ENCODE data around the gene ARMC9. TPM values are rescaled to one million over a fixed set of nuclear protein-coding genes. Genes with fewer than 3 reads are reported as not detected.
"Not testable (repeated sequence)": the region's sequence is repeated elsewhere in the genome, so short reads cannot be mapped to it uniquely, and the experiment has no call there.

ARMC9 gene
- polyA plus RNA-seq, 3 donors from 2014 or later: 0.94 to 1.1 TPM; not detected in 1

DNA sequence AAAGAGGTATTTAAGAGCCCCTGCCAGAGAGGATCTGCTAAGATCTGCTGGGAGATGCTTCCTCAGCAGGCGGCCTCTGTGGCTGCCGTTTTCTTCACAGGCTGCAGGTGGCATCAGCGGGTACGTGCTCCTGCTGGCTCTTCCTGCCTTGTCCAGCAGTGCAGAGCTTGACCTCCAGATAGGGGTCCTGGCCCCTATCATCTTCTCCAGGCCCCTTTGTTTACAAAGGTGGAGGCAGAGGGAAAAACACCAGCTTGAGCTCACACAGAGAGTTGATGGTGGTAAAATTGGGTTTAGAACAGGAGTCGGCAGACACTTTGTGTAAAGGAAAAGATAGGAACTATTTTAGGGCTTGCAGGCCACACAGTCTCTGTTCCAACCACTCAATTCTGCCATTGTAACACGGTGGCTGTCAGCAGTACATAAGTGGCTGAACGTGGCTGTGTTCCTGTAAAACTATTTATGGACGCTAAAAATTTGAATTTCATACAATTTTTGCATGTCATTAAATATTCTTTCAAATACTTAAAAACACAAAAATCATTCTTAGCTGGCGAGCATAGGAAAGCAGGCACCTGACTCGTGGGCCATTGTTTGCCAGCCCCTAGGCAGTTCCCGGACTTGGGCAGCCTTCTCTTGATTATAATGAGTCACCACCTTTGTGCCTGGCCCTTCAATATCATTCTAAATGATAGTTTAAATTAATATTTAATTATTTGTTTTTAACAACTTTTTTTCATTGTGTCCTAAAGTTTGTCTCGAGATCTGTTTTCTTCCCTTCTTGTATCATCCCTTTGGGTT is 98.9 kb downstream of the ARMC9 start:
- H3K36me3 Mint-ChIP-seq: no peaks in the 10 kb centered on the region
- peaks cover 29 to 34% of the 10 kb centered on the region in 2 donors for H3K4me1 Mint-ChIP-seq
- peak overlapping the region in 3 of 6 donors; percentile 24 to 38 (median 36) for H3K27ac Mint-ChIP-seq
- H3K27me3 Mint-ChIP-seq (ENCODE audit: low read depth in 3 of 3): no peaks in the 10 kb centered on the region
- no peaks in the 10 kb centered on the region for H3K9me3 Mint-ChIP-seq
- H3K4me3 Mint-ChIP-seq: no peak overlapping the region
- peak; percentile 40 to 54 (median 53) for DNase-seq

DNA sequence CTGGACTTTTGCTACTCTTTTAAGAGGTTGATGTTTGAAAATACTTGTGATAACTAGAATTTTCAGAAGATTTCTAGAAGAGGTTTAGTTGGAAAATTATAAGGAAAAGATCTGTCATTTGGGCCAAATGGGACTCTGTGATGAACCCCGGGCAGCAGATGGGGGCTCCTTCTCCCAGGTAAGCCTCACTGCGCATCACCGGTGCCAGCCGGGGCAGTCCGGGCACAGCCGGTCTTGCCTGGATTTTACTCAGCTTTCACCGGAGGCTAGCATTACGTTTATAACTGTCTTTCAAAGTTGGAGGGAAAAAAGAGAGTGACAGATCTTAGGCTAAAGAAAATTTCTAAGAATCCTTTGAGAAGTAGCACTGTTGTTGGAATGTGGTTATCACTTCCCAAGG is 99.7 kb downstream of the ARMC9 start:
- peaks cover 29 to 33% of the 10 kb centered on the region in 2 donors for H3K4me1 Mint-ChIP-seq
- DNase-seq: no peak
- no peak overlapping the region for H3K27ac Mint-ChIP-seq
- H3K27me3 Mint-ChIP-seq (ENCODE audit: low read depth in 3 of 3): no peaks in the 10 kb centered on the region
- no peak overlapping the region for H3K4me3 Mint-ChIP-seq
- no peaks in the 10 kb centered on the region for H3K36me3 Mint-ChIP-seq
- no peaks in the 10 kb centered on the region for H3K9me3 Mint-ChIP-seq

DNA sequence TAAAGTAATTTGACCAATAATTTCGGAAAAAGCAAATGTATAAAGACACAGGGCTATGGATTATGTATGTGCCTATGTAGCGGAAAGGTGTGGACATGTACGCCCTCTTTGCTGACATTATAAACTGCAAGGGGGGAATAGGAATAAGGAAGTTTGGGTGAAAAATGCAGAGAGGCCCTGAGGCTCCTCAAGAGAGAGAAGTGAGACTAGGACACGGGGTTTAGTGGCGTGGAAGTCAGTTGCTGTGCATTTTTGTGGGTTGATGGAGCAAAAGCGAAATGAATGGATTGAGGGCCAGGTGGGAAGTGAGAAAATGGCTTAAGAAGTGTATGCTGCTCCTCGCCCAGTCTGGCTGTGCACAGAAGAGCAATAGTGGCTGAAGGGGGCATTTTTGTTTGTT is 100.8 kb downstream of the ARMC9 start:
- Mint-ChIP-seq H3K27me3 (ENCODE audit: low read depth in 3 of 3) (no peaks in the 10 kb centered on the region), H3K9me3 (no peaks in the 10 kb centered on the region), H3K27ac (peak overlapping the region in 4 of 6 donors; percentile 13 to 54 (median 36)), H3K4me1 (peaks cover 17 to 22% of the 10 kb centered on the region in 2 donors), H3K36me3 (no peaks in the 10 kb centered on the region), H3K4me3 (no peak overlapping the region)
- DNase-seq: no peak

DNA sequence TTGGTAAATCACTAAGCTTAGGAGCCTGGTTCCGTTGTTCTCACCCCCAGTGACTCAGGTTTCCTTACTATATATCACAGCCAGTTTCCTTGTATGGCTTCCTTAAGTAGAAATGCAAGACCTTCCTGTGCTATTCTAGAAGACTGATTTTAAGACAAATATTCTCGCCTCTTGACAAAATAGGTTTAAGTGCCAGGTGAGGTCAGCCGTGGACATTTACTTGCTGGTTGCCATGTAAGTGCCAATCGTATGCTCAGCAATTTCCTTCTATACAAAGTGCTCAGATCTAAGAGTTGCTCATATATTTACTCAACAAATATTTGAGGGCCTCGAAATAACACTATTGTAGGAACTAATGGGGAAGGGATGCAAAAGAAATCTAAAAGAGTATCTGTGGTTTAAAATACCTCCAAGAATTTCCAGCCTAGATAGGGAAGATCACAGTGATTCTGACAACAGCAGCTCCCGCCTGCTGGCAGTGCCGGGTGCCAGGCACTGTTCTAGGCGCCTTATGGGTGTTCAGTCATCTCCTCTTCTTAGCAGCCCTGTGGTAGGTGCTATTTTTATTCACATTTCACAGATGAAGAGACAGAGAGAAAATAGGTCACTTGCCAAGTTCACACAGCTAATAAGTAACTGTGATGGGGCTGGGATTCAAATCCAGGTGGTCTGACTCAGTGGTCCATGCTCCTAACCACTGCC is 101.7 kb downstream of the ARMC9 start:
- H3K27me3 Mint-ChIP-seq (ENCODE audit: low read depth in 3 of 3): no peaks in the 10 kb centered on the region
- H3K9me3 Mint-ChIP-seq: no peaks in the 10 kb centered on the region
- peak overlapping the region in 4 of 6 donors; percentile 11 to 54 (median 30) for H3K27ac Mint-ChIP-seq
- no peak for DNase-seq
- no peaks in the 10 kb centered on the region for H3K36me3 Mint-ChIP-seq
- no peak overlapping the region for H3K4me3 Mint-ChIP-seq
- H3K4me1 Mint-ChIP-seq: peaks cover 17 to 20% of the 10 kb centered on the region in 2 donors

DNA sequence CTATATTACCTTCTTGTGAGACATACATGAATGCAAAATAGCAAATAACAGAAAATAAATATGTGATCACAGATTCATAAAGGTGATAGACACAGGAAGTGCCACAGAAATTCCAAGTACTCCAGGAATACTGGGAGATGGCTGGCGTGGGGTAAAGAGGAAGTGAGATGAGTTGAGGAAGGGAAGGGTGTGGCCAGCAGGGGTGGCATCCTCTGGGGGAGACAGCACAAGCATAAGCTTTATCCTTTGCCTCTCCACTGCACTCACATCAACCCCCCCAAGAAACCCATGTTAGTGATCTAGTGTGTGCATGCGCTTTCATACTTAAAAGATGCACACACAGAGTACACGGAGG is 102.3 kb downstream of the ARMC9 start:
- DNase-seq: no peak
- Mint-ChIP-seq H3K4me3 (peak overlapping the region in 1 of 5 donors; percentile 42), H3K4me1 (peaks cover 17 to 20% of the 10 kb centered on the region in 2 donors), H3K9me3 (no peaks in the 10 kb centered on the region), H3K27me3 (ENCODE audit: low read depth in 3 of 3) (no peaks in the 10 kb centered on the region), H3K27ac (peak overlapping the region in 2 of 6 donors; percentile 12 to 47), H3K36me3 (no peaks in the 10 kb centered on the region)

GRCh38 chr2:231304259-231304658 is 105.8 kb downstream of the ARMC9 start:
- H3K4me3 Mint-ChIP-seq; H3K9me3 Mint-ChIP-seq; DNase-seq; H3K36me3 Mint-ChIP-seq; H3K27me3 Mint-ChIP-seq (ENCODE audit: low read depth in 3 of 3); H3K27ac Mint-ChIP-seq: not testable (repeated sequence)
- peaks cover 15 to 17% of the 10 kb centered on the region in 2 donors for H3K4me1 Mint-ChIP-seq

- Mint-ChIP-seq H3K4me3 (no peak overlapping the region), H3K36me3 (no peaks in the 10 kb centered on the region), H3K9me3 (no peaks in the 10 kb centered on the region), H3K4me1 (peaks cover 7 to 8% of the 10 kb centered on the region in 2 donors), H3K27me3 (ENCODE audit: low read depth in 3 of 3) (peaks cover 0 to 4% (median 0%) of the 10 kb centered on the region in 3 donors), H3K27ac (no peak overlapping the region)
- DNase-seq: no peak
Measured at GRCh38 chr2:231305221-231305620, 106.8 kb downstream of the ARMC9 start.

DNA sequence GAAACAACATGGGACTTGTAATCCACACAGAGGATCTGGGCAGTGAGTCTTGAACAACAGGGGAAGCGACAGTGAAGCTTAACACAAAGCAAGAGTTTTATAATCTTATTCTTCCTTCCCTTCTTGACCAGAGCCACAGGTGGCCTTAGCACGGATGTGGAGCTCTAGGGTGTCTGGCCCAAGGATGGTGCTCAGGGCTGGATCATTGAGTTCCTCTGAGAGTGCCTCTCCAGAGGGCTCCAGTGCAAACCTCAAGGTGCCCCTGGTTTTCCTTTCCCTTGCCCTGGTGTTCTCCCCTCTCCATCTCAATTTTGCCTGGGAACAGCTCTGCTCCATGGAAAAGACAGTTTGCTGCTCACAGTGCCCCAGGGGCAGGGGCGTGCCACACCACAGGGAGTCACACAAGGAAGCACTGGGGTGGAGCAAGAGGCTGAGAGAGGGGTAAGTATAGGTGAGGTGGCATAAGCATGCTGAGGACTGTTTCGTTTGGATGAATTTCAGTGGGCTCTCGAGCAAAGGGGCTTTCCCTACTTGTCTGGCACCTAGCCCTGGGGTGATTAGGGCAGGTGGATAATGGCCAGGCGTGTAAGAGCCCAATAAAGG is 108.5 kb downstream of the ARMC9 start:
- Mint-ChIP-seq H3K9me3 (no peaks in the 10 kb centered on the region), H3K4me3 (no peak overlapping the region), H3K4me1 (no peaks in the 10 kb centered on the region), H3K27me3 (ENCODE audit: low read depth in 3 of 3) (peaks cover 0 to 4% (median 0%) of the 10 kb centered on the region in 3 donors), H3K27ac (no peak overlapping the region), H3K36me3 (no peaks in the 10 kb centered on the region)
- DNase-seq: no peak

DNA sequence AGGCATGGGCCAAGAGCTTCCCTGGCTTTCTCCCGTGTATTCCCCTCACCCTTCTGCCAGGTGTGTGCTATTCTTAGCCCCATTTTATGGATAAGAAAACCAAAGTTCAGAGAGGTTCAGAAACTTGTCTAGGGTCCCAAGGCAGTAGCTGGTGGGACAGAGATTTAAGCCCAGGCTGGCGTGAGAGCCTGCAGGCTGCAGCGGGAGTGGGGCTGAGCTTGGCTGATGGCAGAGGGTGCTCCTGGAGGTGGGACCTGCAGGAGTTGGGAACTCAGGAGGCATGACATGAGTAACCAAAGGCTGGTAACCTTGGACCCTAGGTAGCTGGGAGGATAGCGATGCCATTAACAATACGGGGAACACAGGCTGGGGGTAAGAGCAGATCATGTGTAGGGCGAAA is 109.8 kb downstream of the ARMC9 start:
- Mint-ChIP-seq H3K4me3 (no peak overlapping the region), H3K27ac (peak overlapping the region in 1 of 6 donors; percentile 5), H3K9me3 (no peaks in the 10 kb centered on the region), H3K4me1 (no peaks in the 10 kb centered on the region), H3K36me3 (no peaks in the 10 kb centered on the region), H3K27me3 (ENCODE audit: low read depth in 3 of 3) (peaks cover 0 to 4% (median 0%) of the 10 kb centered on the region in 3 donors)
- no peak for DNase-seq

DNA sequence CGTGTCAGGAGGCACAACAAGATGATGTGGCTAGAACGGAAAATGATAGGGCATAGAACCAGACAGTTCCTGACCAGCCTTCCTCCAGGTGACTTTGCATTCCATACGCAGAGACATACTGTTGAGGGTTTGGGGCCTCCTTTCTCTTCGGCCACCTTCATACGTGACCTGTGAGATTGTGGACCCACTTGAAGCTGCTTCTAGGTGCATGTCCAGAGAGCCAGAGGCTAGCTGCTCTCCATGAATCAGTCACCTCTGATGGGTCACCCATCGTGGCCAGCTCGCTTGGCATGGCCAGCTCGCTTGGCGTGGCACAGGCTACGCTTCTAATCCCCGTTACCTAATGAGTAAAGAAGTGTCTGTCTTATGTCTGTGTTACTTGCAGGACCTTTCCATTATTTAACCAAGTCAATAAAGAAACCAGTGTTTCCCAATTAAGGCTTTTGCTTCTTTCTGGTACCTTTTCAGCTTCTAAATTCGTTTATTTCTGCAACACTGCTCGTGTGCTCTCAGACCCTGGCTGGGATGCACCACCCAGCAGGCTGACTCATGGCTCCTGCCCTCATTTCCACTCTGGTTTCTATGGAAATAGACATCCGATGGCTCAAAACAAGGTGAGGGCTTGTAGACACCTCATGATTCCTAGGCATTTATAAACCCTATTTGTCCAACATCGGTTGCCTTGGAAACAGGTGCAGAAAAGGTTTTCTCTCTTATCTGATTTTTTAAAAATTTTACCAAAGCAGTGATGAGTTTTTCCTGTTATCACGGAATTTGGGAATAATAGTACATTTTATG is 110.4 kb downstream of the ARMC9 start:
- Mint-ChIP-seq H3K27me3 (ENCODE audit: low read depth in 3 of 3) (peaks cover 0 to 4% (median 0%) of the 10 kb centered on the region in 3 donors), H3K27ac (no peak overlapping the region), H3K36me3 (no peaks in the 10 kb centered on the region), H3K4me1 (no peaks in the 10 kb centered on the region), H3K9me3 (no peaks in the 10 kb centered on the region), H3K4me3 (no peak overlapping the region)
- no peak for DNase-seq

- Mint-ChIP-seq H3K36me3 (peaks cover 0 to 4% (median 0%) of the 10 kb centered on the region in 3 donors), H3K4me1 (no peaks in the 10 kb centered on the region), H3K27ac (no peak overlapping the region), H3K4me3 (no peak overlapping the region), H3K27me3 (ENCODE audit: low read depth in 3 of 3) (peaks cover 0 to 4% (median 0%) of the 10 kb centered on the region in 3 donors), H3K9me3 (peaks cover 0 to 5% (median 0%) of the 10 kb centered on the region in 6 donors)
- no peak for DNase-seq
Measured at GRCh38 chr2:231312066-231312465, 113.6 kb downstream of the ARMC9 start.

DNA sequence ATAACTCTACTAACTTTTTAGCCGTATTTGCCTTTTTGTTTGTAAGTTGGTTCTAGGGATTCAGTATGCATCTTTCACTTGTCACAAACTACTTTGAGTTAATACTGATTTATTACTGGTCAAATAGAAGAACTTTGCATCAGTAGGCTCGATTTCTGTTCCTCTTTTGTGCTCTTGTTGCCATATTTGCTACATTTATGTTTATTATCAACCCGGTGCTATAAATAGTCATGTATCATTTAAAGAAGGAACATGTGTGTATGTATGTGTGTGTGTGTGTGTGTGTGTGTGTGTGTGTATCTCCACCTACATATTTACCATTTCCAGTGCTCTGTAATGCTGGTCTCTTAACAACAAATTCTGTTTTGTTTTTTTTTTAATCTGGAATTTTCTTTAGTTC is 117.5 kb downstream of the ARMC9 start:
- H3K36me3 Mint-ChIP-seq: peaks cover 9 to 14% (median 10%) of the 10 kb centered on the region in 3 donors
- no peak overlapping the region for H3K27ac Mint-ChIP-seq
- H3K4me3 Mint-ChIP-seq: no peak overlapping the region
- peaks cover 4 to 14% (median 9%) of the 10 kb centered on the region in 6 donors for H3K9me3 Mint-ChIP-seq
- no peak for DNase-seq
- no peaks in the 10 kb centered on the region for H3K27me3 Mint-ChIP-seq (ENCODE audit: low read depth in 3 of 3)
- peaks cover 5 to 9% of the 10 kb centered on the region in 2 donors for H3K4me1 Mint-ChIP-seq

- H3K4me1 Mint-ChIP-seq: peaks cover 8 to 17% of the 10 kb centered on the region in 2 donors
- no peaks in the 10 kb centered on the region for H3K27me3 Mint-ChIP-seq (ENCODE audit: low read depth in 3 of 3)
- no peak overlapping the region for H3K27ac Mint-ChIP-seq
- H3K36me3 Mint-ChIP-seq: peaks cover 9 to 14% (median 10%) of the 10 kb centered on the region in 3 donors
- H3K9me3 Mint-ChIP-seq: peaks cover 4 to 14% (median 9%) of the 10 kb centered on the region in 6 donors
- no peak for DNase-seq
- H3K4me3 Mint-ChIP-seq: no peak overlapping the region
Measured at GRCh38 chr2:231317579-231317978, 119.1 kb downstream of the ARMC9 start.

Data from immature natural killer cell (primary cell).